ACHN (cell line): Measurements from ENCODE around the gene PPP1R12B.
A peak's percentile ranks its signal among the peaks of the same experiment; 100 is the strongest.

Experiments used
- DNase-seq: peaks from one replicate; pipeline ENCODE4 v3.0.0-alpha.2; 2015
- in situ Hi-C: cut with HindIII; loops from 2 replicates; pipeline ENCODE4 v1.10.0; 2017; ENCODE audit warnings: low sequenced_read_pairs, low pct_ligation_motif_present, low pct_unique_long_range_greater_than_20kb

PPP1R12B gene

DNA sequence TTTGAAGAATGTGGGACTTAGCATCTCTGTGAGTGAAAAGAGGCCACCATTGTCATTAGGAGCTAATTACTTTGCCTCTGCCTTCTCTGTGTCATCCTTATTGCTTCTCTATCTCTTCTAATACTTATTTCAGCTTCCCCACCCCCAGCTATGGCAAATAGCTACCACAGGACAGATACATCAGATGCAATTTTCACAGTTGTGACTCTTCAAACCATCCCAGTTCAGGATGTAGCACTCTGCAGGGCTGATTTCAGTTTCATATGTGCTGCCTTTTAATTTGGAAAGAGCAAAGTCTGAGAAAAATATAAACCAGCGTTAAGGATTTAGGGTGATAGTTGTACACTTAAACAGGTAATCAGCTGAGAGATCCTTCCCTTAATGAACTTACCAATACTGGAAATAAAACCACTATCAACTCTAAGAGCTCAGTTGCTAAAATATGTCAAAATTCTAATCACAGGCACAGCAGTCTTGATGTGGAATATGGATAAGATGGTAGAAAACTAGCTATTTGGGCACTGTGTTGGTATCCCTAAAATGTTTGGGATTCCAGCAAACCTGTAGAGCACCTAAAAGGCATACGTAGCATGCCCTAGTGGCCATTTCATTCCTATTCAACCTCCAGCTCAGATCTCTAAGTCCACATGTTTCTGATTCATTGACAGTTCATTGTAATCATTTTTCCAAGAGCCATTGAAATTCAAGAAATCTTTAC, 213.4 kb downstream of the PPP1R12B start:
- DNase-seq, result no peak
- in situ Hi-C loops, result no loop called here

GRCh38 chr1:202562444-202563060, 214.1 kb downstream of the PPP1R12B start:
- DNase-seq, result no peak
- in situ Hi-C loops, result no loop called here

GRCh38 chr1:202563818-202564217, 215.3 kb downstream of the PPP1R12B start:
- DNase-seq, result no peak
- in situ Hi-C loops, result no loop called here

DNA sequence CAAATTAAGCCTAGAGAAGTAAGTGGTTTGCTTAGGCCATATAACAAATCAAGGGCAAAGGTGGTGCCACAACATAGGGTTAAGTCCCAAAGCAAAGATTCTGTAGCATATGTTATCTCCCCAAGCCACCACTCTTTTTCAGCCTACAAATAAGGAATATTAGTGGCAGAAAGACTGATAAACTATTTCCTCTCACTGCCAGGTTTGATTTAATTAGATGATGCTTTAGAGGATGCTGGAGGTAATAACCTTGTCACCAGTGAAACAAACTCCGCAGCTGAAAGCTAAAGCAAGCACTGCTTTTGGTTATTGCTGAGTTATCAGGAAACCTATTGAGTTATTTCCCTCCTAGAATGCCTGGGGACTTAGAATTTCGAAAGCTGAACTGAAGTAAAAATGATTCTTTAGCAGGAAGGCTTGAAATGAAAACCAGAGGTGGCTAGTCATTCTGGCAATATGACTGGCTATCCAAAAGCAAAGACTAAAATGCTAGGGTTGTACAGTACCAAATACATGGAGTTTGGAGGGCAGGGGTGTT, 216.5 kb downstream of the PPP1R12B start:
- in situ Hi-C loops, result no loop called here
- no peak for DNase-seq

DNA sequence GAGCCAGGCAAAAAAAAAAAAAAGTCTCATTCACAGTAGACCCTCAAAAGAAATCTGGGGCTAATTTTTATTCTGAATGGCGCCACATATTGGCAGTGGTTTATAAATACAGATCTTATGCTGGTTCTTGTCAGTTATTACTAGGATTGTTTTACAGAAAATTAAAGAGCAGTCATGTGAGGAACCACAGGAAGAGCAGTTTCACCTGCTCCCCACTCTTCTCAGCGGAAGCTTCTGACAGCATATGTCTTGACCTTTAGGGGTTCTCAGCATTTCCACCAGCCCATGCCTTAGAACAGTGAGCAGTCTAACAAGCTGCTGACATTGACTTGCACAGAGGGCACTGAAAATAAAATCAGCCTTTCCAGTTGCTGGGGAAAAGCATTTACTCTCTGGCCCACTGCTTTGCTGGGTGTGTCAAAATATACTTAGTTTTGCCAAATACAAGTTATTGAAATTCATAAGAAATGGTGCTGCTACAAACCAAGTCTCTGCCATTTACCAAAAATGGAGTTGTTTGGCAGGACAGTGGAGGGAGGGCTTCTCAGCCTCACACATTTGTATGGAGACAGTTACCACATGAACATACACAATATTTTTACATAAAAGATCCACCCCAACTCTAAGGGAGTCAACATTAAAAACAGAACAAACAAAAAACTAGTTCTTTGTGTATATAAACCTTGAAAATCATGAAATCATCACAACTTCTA, 217.5 kb downstream of the PPP1R12B start:
- in situ Hi-C loops, result no loop called here
- DNase-seq, result no peak

DNA sequence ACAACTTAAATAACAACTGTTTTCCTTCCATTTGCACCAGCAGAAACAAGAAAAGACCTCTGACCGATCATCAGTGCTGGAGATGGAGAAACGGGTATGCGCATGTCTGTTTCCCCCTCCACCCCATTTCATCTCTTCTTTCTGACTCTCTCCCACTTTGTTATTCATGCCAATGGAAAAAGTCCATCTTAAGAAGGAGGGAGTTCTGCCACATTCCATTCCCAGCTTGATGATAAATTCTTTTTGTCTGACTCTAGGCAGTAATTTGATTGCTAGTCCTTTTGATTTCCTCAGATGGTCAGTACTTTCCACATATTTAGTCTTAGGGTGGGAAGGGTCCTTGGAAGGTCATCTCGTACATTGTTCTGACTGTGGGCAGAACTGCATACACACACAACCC, 219.2 kb downstream of the PPP1R12B start:
- in situ Hi-C loops, result no loop called here
- no peak for DNase-seq

DNA sequence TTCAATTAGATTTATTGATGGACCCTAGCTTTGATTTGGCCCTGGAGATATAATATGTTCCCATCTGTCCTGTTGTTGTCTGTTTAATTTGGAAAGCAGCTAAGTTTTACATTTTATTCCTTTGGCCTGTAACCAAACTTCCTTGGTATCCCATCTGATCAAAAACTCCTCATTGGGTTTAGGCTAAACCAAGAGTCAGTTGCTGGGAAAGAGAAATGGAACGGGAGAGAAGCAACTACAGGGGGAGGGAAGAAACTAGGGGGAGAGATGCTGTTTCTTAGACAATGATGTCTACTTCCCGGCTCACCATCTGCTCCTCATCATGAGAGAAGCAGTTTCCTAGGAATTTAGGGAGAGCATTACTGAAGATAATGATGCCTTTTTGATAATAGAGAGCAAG, 219.9 kb downstream of the PPP1R12B start:
- in situ Hi-C loops, result no loop called here
- no peak for DNase-seq

DNA sequence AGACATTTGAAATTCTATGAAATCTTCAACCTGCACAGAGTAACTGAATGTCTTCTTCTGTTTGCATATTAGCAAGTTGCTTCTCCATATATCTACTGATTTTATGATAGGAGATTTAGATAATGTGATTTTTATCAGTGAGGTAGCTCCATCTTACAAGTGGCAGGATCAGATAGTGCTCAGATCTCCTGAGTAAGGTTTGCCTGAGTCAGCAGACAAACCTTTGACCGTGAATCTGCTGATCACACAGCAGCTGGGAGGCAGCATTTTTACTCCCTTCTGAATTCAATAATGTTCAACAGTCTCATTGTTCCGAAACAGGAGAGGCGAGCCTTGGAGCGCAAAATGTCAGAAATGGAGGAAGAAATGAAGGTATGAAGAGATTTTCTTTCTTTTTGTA, 220.3 kb downstream of the PPP1R12B start:
- DNase-seq, result no peak
- in situ Hi-C loops, result no loop called here

- no peak for DNase-seq
- in situ Hi-C loops, result no loop called here
These were observed 221.2 kb downstream of the PPP1R12B start for GRCh38 chr1:202569393-202570322.

GRCh38 chr1:202571719-202572339, 223.3 kb downstream of the PPP1R12B start:
- DNase-seq, result peak; percentile 53
- in situ Hi-C loops, result no loop called here

DNA sequence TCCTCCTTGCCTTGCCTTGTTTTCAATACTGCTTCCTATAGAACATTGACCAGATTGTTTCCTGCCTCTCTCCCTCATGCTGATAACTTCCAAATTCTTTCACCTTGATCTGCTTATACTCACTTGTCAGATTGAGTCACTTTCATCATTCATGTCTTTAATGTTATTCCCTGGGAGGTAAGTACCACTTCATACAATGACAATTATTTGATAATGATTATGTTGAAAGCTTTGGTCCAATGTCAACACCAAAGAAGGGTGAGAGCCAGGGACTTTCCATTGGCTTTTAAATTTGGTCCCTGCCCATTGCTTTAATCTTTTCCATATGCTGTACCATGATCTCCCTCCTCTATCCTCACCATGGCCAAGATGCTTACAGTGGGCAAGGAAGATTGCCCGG, 224.4 kb downstream of the PPP1R12B start:
- no peak for DNase-seq
- in situ Hi-C loops, result no loop called here

GRCh38 chr1:202575918-202576653, 227.6 kb downstream of the PPP1R12B start:
- DNase-seq, result no peak
- in situ Hi-C loops, result no loop called here

DNA sequence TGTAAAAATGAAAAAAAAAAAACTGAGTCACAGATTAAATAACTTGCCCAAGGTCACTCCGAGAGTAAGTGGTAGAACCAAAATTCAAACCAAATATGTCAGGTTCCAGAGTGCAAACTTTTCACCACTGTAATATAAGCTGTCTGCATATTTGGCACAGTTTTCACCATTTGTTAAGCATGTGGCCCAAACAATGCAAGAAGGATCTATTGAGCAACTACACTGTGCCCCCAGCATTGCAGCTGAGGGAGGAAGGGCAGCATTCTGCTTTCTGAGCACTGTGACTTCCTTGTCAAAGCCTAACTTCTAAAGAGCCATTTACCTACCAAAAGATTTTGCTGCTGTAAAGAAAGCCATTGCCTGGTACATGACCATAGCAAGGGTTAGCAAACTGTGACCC, 228.3 kb downstream of the PPP1R12B start:
- in situ Hi-C loops, result no loop called here

GRCh38 chr1:202577381-202577780, 228.9 kb downstream of the PPP1R12B start:
- DNase-seq, result no peak
- in situ Hi-C loops, result no loop called here

More for the DNA sequence above, 228.3 kb downstream of the PPP1R12B start:
- no peak for DNase-seq

- DNase-seq, result no peak
- in situ Hi-C loops, result no loop called here
These were observed 229.6 kb downstream of the PPP1R12B start for GRCh38 chr1:202578001-202578504.

DNA sequence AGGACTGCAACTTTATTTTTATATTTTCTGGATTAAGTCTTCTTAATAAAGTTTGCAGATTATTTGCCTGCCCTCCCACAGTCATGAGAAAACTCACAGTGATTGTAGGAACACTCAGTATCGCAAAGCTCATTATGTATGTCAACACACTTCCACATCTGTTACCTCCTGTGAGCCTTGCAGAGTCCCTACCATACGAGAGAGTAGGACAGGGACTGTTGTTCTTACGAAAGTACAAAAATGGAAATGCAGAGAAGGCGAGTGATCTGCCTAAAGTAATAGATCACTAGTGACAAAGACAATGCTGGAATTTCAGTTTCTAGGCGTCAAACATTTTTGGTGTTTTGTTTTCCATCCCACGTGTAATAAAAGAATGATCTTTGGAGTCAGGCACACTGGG, 230.1 kb downstream of the PPP1R12B start:
- in situ Hi-C loops, result no loop called here
- no peak for DNase-seq

- peak; percentile 78 for DNase-seq
- in situ Hi-C loops, result no loop called here
These were observed 231.3 kb downstream of the PPP1R12B start for GRCh38 chr1:202579806-202580205.
